ENCODE measurements around the gene PTPN13.

DNA sequence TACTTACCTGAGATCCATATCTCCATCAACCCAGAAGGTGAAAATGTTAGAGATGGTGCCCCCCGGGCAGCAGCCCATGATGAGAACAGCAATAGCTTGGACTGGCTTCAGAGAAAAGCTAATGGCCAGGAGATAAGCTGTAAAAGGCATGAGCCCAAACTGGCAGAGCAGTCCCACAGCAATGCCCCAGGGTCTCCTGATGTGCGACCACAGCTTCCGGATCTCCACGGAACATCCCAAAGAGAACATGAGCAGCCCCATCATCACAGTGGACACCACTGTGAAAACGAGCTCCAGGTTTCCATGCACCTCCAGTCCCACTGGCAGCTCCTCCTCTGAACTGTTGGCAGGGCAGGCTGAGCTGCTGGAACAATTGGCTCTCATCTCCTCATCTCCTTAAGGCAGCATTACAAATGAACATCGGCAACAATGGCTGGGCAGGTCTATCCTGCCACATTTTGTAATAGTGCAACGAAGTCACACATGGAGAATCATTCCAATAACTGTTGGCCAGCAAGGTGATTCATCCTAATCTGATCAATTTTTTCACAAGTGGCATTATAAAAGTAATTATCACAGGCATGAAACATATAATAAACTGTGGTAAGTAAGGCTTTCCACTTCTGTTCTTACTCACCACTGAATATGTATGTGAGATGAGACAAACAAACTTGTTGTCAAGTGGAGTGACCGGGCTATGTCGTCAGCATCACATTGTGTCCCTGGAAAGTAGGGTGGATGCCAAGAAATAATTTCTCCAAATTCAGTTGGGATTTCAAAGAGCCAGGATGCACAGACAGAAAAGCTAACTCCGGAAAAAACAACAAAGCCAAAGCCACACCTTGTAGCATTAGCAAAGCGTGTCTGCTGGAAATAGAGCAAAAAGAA is 254.9 kb downstream of the PTPN13 start, which contains the start of gene SLC10A6:
- TF ChIP-seq, protein P1, sequence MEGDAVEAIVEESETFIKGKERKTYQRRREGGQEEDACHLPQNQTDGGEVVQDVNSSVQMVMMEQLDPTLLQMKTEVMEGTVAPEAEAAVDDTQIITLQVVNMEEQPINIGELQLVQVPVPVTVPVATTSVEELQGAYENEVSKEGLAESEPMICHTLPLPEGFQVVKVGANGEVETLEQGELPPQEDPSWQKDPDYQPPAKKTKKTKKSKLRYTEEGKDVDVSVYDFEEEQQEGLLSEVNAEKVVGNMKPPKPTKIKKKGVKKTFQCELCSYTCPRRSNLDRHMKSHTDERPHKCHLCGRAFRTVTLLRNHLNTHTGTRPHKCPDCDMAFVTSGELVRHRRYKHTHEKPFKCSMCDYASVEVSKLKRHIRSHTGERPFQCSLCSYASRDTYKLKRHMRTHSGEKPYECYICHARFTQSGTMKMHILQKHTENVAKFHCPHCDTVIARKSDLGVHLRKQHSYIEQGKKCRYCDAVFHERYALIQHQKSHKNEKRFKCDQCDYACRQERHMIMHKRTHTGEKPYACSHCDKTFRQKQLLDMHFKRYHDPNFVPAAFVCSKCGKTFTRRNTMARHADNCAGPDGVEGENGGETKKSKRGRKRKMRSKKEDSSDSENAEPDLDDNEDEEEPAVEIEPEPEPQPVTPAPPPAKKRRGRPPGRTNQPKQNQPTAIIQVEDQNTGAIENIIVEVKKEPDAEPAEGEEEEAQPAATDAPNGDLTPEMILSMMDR (IDR thresholded peaks at IDR 0.05; ENCODE audit: borderline replicate concordance, extremely low read depth, low read length, poor library complexity, severe bottlenecking), result no peak
- TF ChIP-seq EZH2 (IDR thresholded peaks at IDR 0.05; ENCODE audit: borderline replicate concordance, low read depth, low read length, severe bottlenecking), result no peak
